Breast epithelium (tissue), 3 donors: ENCODE results near the gene SLIT1.

Experiments
- POLR2A ChIP-seq: fragments of 450-650 bp; IDR thresholded peaks from one replicate; pipeline ENCODE4 v1.6.1; 2016; ENCODE audit warnings: antibody characterized with exemption, mild to moderate bottlenecking, moderate library complexity
- POLR2AphosphoS5 ChIP-seq, 3 donors: sonication (generic); formaldehyde crosslinking; IDR thresholded peaks; one replicate each; pipeline ENCODE4 v1.6.1; 2017; ENCODE audit warnings: antibody characterized with exemption in 3 of 3
- TF ChIP-seq, protein P1 (sequence below), 3 donors: fragments of 450-650 bp; IDR thresholded peaks; one replicate each; pipeline ENCODE4 v1.5.1; 2016 to 2017; ENCODE audit warnings: antibody characterized with exemption in 3 of 3, mild to moderate bottlenecking in 3 of 3, moderate library complexity in 3 of 3

GRCh38 chr10:97183314-97183713, 2.4 kb downstream of the SLIT1 start:
- TF ChIP-seq, protein P1, sequence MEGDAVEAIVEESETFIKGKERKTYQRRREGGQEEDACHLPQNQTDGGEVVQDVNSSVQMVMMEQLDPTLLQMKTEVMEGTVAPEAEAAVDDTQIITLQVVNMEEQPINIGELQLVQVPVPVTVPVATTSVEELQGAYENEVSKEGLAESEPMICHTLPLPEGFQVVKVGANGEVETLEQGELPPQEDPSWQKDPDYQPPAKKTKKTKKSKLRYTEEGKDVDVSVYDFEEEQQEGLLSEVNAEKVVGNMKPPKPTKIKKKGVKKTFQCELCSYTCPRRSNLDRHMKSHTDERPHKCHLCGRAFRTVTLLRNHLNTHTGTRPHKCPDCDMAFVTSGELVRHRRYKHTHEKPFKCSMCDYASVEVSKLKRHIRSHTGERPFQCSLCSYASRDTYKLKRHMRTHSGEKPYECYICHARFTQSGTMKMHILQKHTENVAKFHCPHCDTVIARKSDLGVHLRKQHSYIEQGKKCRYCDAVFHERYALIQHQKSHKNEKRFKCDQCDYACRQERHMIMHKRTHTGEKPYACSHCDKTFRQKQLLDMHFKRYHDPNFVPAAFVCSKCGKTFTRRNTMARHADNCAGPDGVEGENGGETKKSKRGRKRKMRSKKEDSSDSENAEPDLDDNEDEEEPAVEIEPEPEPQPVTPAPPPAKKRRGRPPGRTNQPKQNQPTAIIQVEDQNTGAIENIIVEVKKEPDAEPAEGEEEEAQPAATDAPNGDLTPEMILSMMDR (IDR thresholded peaks at IDR 0.05), result no peak
- TF ChIP-seq POLR2A (no peak), POLR2AphosphoS5 (IDR thresholded peaks at IDR 0.05) (no peak)
